ENCODE data around the gene CBX7.

Gene CBX7

GRCh38 chr22:39090426-39091064, 61.9 kb downstream of the CBX7 start:
- peak; percentile 32 to 82 (median 70) for DNase-seq

GRCh38 chr22:39089928-39090327, 62.6 kb downstream of the CBX7 start:
- no peak for DNase-seq

- no peak for DNase-seq
Observed at GRCh38 chr22:39088685-39089032, 63.8 kb downstream of the CBX7 start.

- no peak for DNase-seq
Observed at GRCh38 chr22:39087881-39088684, 64.4 kb downstream of the CBX7 start.

- DNase-seq: no peak
Observed at GRCh38 chr22:39087098-39087497, 65.4 kb downstream of the CBX7 start.

GRCh38 chr22:39084666-39085065, 67.8 kb downstream of the CBX7 start:
- no peak for DNase-seq

GRCh38 chr22:39083212-39084165, 69.0 kb downstream of the CBX7 start:
- DNase-seq: no peak

GRCh38 chr22:39081598-39081997, 70.9 kb downstream of the CBX7 start:
- DNase-seq: no peak

GRCh38 chr22:39081016-39081415, 71.5 kb downstream of the CBX7 start:
- no peak for DNase-seq
